BLaER1 (cell line): ENCODE results near the gene PLEKHJ1.
A peak's percentile ranks its signal among the peaks of the same experiment; 100 is the strongest.
"Not testable (repeated sequence)": the region's sequence is repeated elsewhere in the genome, so short reads cannot be mapped to it uniquely, and the experiment has no call there.

Source experiments
- H3K27ac ChIP-seq: shearing (Covaris generic); formaldehyde crosslinking; 2 replicates; pipeline ENCODE4 v1.8.1; 2022
- H3K27me3 ChIP-seq: shearing (Covaris generic); formaldehyde crosslinking; 2 replicates; pipeline ENCODE4 v1.8.1; 2022
- H3K36me3 ChIP-seq: shearing (Covaris generic); formaldehyde crosslinking; 2 replicates; pipeline ENCODE4 v1.8.1; 2022
- H3K4me1 ChIP-seq: shearing (Covaris generic); formaldehyde crosslinking; 2 replicates; pipeline ENCODE4 v1.8.1; 2022
- H3K4me2 ChIP-seq: shearing (Covaris generic); formaldehyde crosslinking; 2 replicates; pipeline ENCODE4 v1.8.1; 2022
- H3K4me3 ChIP-seq: shearing (Covaris generic); formaldehyde crosslinking; 2 replicates; pipeline ENCODE4 v1.8.1; 2022
- H3K9ac ChIP-seq: shearing (Covaris generic); formaldehyde crosslinking; 2 replicates; pipeline ENCODE4 v1.8.1; 2022
- H3K9me3 ChIP-seq: shearing (Covaris generic); formaldehyde crosslinking; 2 replicates; pipeline ENCODE4 v1.8.1; 2022
- H4K20me1 ChIP-seq: shearing (Covaris generic); formaldehyde crosslinking; 2 replicates; pipeline ENCODE4 v1.8.1; 2022
- Cebpa-rat ChIP-seq: shearing (Covaris generic); IDR thresholded peaks from 2 replicates; pipeline ENCODE4 v1.8.1; 2022

Gene PLEKHJ1

GRCh38 chr19:2201473-2202148 lies 34.5 kb downstream of the PLEKHJ1 start:
- Histone ChIP-seq H3K4me3 (no peak overlapping the region), H3K9me3 (no peaks in the 10 kb centered on the region), H3K27ac (peak overlapping the region; percentile 46; the same call in 1 of the 2 replicates), H3K4me1 (peaks cover 51% of the 10 kb centered on the region), H3K4me2 (no peak overlapping the region), H4K20me1 (peaks cover 100% of the 10 kb centered on the region), H3K27me3 (no peaks in the 10 kb centered on the region), H3K9ac (peak overlapping the region; percentile 24; the same call in 1 of the 2 replicates), H3K36me3 (peaks cover 94% of the 10 kb centered on the region)
- TF ChIP-seq Cebpa-rat: no peak

- H3K4me2 ChIP-seq, H3K27me3 ChIP-seq, H3K4me3 ChIP-seq, H3K9ac ChIP-seq, H3K9me3 ChIP-seq: not testable (repeated sequence)
- peaks cover 94% of the 10 kb centered on the region for H3K36me3 ChIP-seq
- H3K4me1 ChIP-seq: peaks cover 48% of the 10 kb centered on the region
- H3K27ac ChIP-seq: peak overlapping the region; percentile 30; the same call in 1 of the 2 replicates
- H4K20me1 ChIP-seq: peaks cover 100% of the 10 kb centered on the region
These were observed 35.4 kb downstream of the PLEKHJ1 start for GRCh38 chr19:2200624-2201294.

GRCh38 chr19:2199861-2200623 lies 36.1 kb downstream of the PLEKHJ1 start:
- no peak for TF ChIP-seq Cebpa-rat
- H3K4me3 ChIP-seq: no peak overlapping the region

GRCh38 chr19:2199215-2199614 lies 36.9 kb downstream of the PLEKHJ1 start:
- peaks cover 100% of the 10 kb centered on the region for H4K20me1 ChIP-seq
- TF ChIP-seq Cebpa-rat: no peak
- no peak overlapping the region for H3K27ac ChIP-seq
- peaks cover 94% of the 10 kb centered on the region for H3K36me3 ChIP-seq
- no peaks in the 10 kb centered on the region for H3K9me3 ChIP-seq
- no peak overlapping the region for H3K4me3 ChIP-seq
- H3K4me2 ChIP-seq: peak overlapping the region; percentile 84
- no peaks in the 10 kb centered on the region for H3K27me3 ChIP-seq
- peaks cover 44% of the 10 kb centered on the region for H3K4me1 ChIP-seq
- H3K9ac ChIP-seq: no peak overlapping the region

More at GRCh38 chr19:2199861-2200623, 36.1 kb downstream of the PLEKHJ1 start:
- H3K36me3 ChIP-seq: peaks cover 94% of the 10 kb centered on the region
- no peaks in the 10 kb centered on the region for H3K27me3 ChIP-seq
- H3K9ac ChIP-seq: no peak overlapping the region
- H3K27ac ChIP-seq: peak overlapping the region; percentile 30; the same call in 1 of the 2 replicates
- peak overlapping the region; percentile 84 for H3K4me2 ChIP-seq
- H4K20me1 ChIP-seq: peaks cover 100% of the 10 kb centered on the region
- peaks cover 44% of the 10 kb centered on the region for H3K4me1 ChIP-seq
- H3K9me3 ChIP-seq: no peaks in the 10 kb centered on the region

- Histone ChIP-seq H3K27me3 (no peaks in the 10 kb centered on the region), H3K4me3 (no peak overlapping the region), H3K36me3 (peaks cover 94% of the 10 kb centered on the region), H3K4me2 (peak overlapping the region; percentile 84), H3K27ac (no peak overlapping the region), H3K9me3 (no peaks in the 10 kb centered on the region), H3K9ac (no peak overlapping the region), H4K20me1 (peaks cover 100% of the 10 kb centered on the region), H3K4me1 (peaks cover 44% of the 10 kb centered on the region)
- no peak for TF ChIP-seq Cebpa-rat
These were observed 37.8 kb downstream of the PLEKHJ1 start for GRCh38 chr19:2198317-2198716.

- Histone ChIP-seq H3K27me3 (no peaks in the 10 kb centered on the region), H3K4me2 (peak overlapping the region; percentile 84), H3K4me3 (no peak overlapping the region), H3K9ac (no peak overlapping the region), H4K20me1 (peaks cover 100% of the 10 kb centered on the region), H3K9me3 (no peaks in the 10 kb centered on the region), H3K36me3 (peaks cover 94% of the 10 kb centered on the region), H3K27ac (peak overlapping the region; percentile 6; the same call in 1 of the 2 replicates), H3K4me1 (peaks cover 44% of the 10 kb centered on the region)
- no peak for TF ChIP-seq Cebpa-rat
These were observed 38.9 kb downstream of the PLEKHJ1 start for GRCh38 chr19:2197270-2197669.

GRCh38 chr19:2195914-2196313 lies 40.2 kb downstream of the PLEKHJ1 start:
- Histone ChIP-seq H3K27me3 (no peaks in the 10 kb centered on the region), H3K9me3 (no peaks in the 10 kb centered on the region), H3K27ac (no peak overlapping the region), H4K20me1 (peaks cover 100% of the 10 kb centered on the region), H3K4me1 (peaks cover 44% of the 10 kb centered on the region), H3K4me2 (no peak overlapping the region), H3K36me3 (peaks cover 94% of the 10 kb centered on the region), H3K9ac (no peak overlapping the region), H3K4me3 (no peak overlapping the region)
- TF ChIP-seq Cebpa-rat: no peak

GRCh38 chr19:2195361-2195760 lies 40.8 kb downstream of the PLEKHJ1 start:
- H3K27me3 ChIP-seq: no peaks in the 10 kb centered on the region
- peaks cover 100% of the 10 kb centered on the region for H4K20me1 ChIP-seq
- H3K9ac ChIP-seq: no peak overlapping the region
- no peak for TF ChIP-seq Cebpa-rat
- H3K4me1 ChIP-seq: peaks cover 48% of the 10 kb centered on the region
- no peak overlapping the region for H3K27ac ChIP-seq
- H3K4me2 ChIP-seq: no peak overlapping the region
- peaks cover 94% of the 10 kb centered on the region for H3K36me3 ChIP-seq
- H3K4me3 ChIP-seq: no peak overlapping the region
- no peaks in the 10 kb centered on the region for H3K9me3 ChIP-seq

- Histone ChIP-seq H3K9me3 (no peaks in the 10 kb centered on the region), H3K4me2 (no peak overlapping the region), H3K4me3 (no peak overlapping the region), H4K20me1 (peaks cover 100% of the 10 kb centered on the region), H3K27ac (no peak overlapping the region), H3K27me3 (no peaks in the 10 kb centered on the region), H3K36me3 (peaks cover 94% of the 10 kb centered on the region), H3K9ac (no peak overlapping the region), H3K4me1 (peaks cover 48% of the 10 kb centered on the region)
- TF ChIP-seq Cebpa-rat: no peak
These were observed 41.5 kb downstream of the PLEKHJ1 start for GRCh38 chr19:2194513-2195078.
